Endodermal cell (in vitro differentiated cells): ENCODE measurements around the gene MEIOB. TPM values are rescaled to one million over a fixed set of nuclear protein-coding genes. Genes with fewer than 3 reads are reported as not detected.
A peak's percentile ranks its signal among the peaks of the same experiment; 100 is the strongest.

Source experiments
- DNase-seq: peaks from one replicate; pipeline ENCODE4 v3.0.0-alpha.2; 2017
- H3K27ac ChIP-seq: 2 replicates; pipeline ENCODE4 v1.5.1; 2013; ENCODE audit warnings: mild to moderate bottlenecking, low read depth, low read length, moderate library complexity
- H3K27me3 ChIP-seq: 2 replicates; pipeline ENCODE4 v1.6.1; 2013; ENCODE audit warnings: mild to moderate bottlenecking, low read length, moderate library complexity; ENCODE audit not compliant: insufficient read depth, control insufficient read depth, poor library complexity, severe bottlenecking
- H3K36me3 ChIP-seq: 2 replicates; pipeline ENCODE4 v1.7.0; 2013; ENCODE audit warnings: mild to moderate bottlenecking, low read length, moderate library complexity; ENCODE audit not compliant: control insufficient read depth, insufficient read depth
- H3K4me1 ChIP-seq: one replicate; pipeline ENCODE4 v1.7.0; 2013; ENCODE audit warnings: low read length; ENCODE audit not compliant: control insufficient read depth, insufficient read depth
- H3K4me3 ChIP-seq: 2 replicates; pipeline ENCODE4 v1.5.1; 2013; ENCODE audit warnings: mild to moderate bottlenecking, low read length, moderate library complexity
- H3K9ac ChIP-seq: 2 replicates; pipeline ENCODE4 v1.6.1; 2013; ENCODE audit warnings: mild to moderate bottlenecking, low read length, moderate library complexity; ENCODE audit not compliant: poor library complexity, severe bottlenecking; ENCODE audit errors: extremely low read depth
- H3K9me3 ChIP-seq: 2 replicates; pipeline ENCODE4 v1.6.1; 2013; ENCODE audit warnings: mild to moderate bottlenecking, low read length, moderate library complexity; ENCODE audit not compliant: control insufficient read depth
- H3K27ac Mint-ChIP-seq: 2 replicates; pipeline ENCODE4 v1.8.0; 2020; ENCODE audit warnings: mixed read lengths
- H3K27me3 Mint-ChIP-seq: 2 replicates; pipeline ENCODE4 v1.8.0; 2021; ENCODE audit warnings: mild to moderate bottlenecking, mixed read lengths; ENCODE audit not compliant: insufficient read depth
- H3K36me3 Mint-ChIP-seq: 2 replicates; pipeline ENCODE4 v1.8.0; 2020; ENCODE audit warnings: low read depth, mixed read lengths
- H3K4me1 Mint-ChIP-seq: 2 replicates; pipeline ENCODE4 v1.8.0; 2020; ENCODE audit warnings: mixed read lengths
- H3K4me3 Mint-ChIP-seq: 2 replicates; pipeline ENCODE4 v1.8.0; 2020; ENCODE audit warnings: mild to moderate bottlenecking, moderate library complexity, mixed read lengths
- H3K9me3 Mint-ChIP-seq: 2 replicates; pipeline ENCODE4 v1.8.0; 2020; ENCODE audit warnings: mild to moderate bottlenecking, mixed read lengths
- WGBS, 2 experiments: methylation state at CpG; one replicate each; pipeline versions ENCODE4 v1.1.5 to v1.1.7; 2013; ENCODE audit warnings: missing lambda C conversion rate in 2 of 2, mixed read lengths in 1 of 2; ENCODE audit not compliant: insufficient coverage in 1 of 2, insufficient read length in 1 of 2; 5-methylcytosine and 5-hydroxymethylcytosine counted together
- total RNA-seq, 2 donors: library from RNA; stranded (reverse); fragmentation: NEBNext Ultra II Directional in 1 of 2; extraction: Animal tissue kit (Norgen Biotek cat#: 25700) in 1 of 2; gene quantifications; 2 replicates in 1 of 2; 3 replicates in 1 of 2; pipeline ENCODE4 v1.2.1, GENCODE V29; 2021
- TF ChIP-seq, protein P1 (sequence below): fragments of 200-600 bp; sonication (generic); conservative IDR thresholded peaks from 2 replicates; pipeline ENCODE4 v1.5.0; 2021; ENCODE audit warnings: antibody characterized with exemption, mild to moderate bottlenecking

The MEIOB gene
- total RNA-seq, 2 donors from 2014 or later, result not detected

DNA sequence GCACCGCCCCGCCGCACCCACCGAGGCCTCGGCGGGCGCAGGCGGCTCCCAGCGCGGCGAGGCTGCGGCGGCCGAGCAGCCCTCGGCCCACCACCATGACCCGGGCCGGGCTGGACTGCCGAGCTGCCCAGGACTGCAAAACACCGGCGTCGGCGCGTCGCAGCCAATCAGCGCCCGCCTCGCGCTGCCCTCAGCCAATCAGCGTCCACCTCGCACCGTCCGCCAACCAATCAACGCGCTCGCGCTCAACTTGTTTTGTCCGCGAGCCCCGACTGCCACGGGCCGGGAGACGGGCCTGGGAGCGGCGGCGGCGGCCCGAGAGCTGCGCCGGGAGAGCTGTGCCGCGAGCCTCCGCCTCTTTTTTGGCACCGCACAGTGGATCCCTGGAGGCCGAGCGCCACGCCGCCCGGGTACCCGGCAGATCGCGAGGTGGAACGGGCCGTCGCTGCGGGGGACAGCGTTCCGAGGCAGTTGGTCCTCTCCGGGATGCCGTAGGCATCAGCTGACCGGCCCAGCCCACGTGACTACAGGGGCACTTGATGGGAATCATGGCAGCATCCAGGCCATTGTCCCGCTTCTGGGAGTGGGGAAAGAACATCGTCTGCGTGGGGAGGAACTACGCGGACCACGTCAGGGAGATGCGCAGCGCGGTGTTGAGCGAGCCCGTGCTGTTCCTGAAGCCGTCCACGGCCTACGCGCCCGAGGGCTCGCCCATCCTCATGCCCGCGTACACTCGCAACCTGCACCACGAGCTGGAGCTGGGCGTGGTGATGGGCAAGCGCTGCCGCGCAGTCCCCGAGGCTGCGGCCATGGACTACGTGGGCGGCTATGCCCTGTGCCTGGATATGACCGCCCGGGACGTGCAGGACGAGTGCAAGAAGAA lies 45.0 kb downstream of the MEIOB start, which contains the start of the genes FAHD1 and HAGH:
Gene FAHD1, plus strand, starts transcription at position 516 of the 883 bp plus-strand sequence. Its CDS starts 33 bp downstream, at position 549.
Gene HAGH, minus strand, starts transcription at position 135 of the 883 bp plus-strand sequence. Its CDS starts 38 bp downstream, at position 97.
- Mint-ChIP-seq H3K36me3 (peaks cover 6% of the 10 kb centered on the region), H3K4me1 (peaks cover 18% of the 10 kb centered on the region), H3K9me3 (no peaks in the 10 kb centered on the region), H3K4me3 (peak within 1 kb of the TSS; percentile 90), H3K27me3 (no peaks in the 10 kb centered on the region), H3K27ac (peak within 1 kb of the TSS; percentile 86)
- Histone ChIP-seq H3K27me3 (no peaks in the 10 kb centered on the region), H3K27ac (peak within 1 kb of the TSS; percentile 77), H3K9me3 (no peaks in the 10 kb centered on the region), H3K4me1 (no peaks in the 10 kb centered on the region), H3K9ac (peak within 1 kb of the TSS; percentile 67), H3K36me3 (peaks cover 12% of the 10 kb centered on the region), H3K4me3 (peak within 1 kb of the TSS; percentile 99)
- 0% methylated on average over 57 to 104 of the region's 104 CpGs for WGBS, 2 experiments
- TF ChIP-seq, protein P1, sequence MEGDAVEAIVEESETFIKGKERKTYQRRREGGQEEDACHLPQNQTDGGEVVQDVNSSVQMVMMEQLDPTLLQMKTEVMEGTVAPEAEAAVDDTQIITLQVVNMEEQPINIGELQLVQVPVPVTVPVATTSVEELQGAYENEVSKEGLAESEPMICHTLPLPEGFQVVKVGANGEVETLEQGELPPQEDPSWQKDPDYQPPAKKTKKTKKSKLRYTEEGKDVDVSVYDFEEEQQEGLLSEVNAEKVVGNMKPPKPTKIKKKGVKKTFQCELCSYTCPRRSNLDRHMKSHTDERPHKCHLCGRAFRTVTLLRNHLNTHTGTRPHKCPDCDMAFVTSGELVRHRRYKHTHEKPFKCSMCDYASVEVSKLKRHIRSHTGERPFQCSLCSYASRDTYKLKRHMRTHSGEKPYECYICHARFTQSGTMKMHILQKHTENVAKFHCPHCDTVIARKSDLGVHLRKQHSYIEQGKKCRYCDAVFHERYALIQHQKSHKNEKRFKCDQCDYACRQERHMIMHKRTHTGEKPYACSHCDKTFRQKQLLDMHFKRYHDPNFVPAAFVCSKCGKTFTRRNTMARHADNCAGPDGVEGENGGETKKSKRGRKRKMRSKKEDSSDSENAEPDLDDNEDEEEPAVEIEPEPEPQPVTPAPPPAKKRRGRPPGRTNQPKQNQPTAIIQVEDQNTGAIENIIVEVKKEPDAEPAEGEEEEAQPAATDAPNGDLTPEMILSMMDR, result no peak
- peak; percentile 97 for DNase-seq

GRCh38 chr16:1825864-1826690 lies 45.9 kb downstream of the MEIOB start:
- H3K9me3 Mint-ChIP-seq, result no peaks in the 10 kb centered on the region
- WGBS, 2 experiments, result 4 to 8% methylated on average over 45 to 96 of the region's 96 CpGs
- Histone ChIP-seq H3K27me3 (no peaks in the 10 kb centered on the region), H3K27ac (no peak overlapping the region), H3K9ac (no peak overlapping the region), H3K4me1 (no peaks in the 10 kb centered on the region), H3K36me3 (peaks cover 14% of the 10 kb centered on the region), H3K9me3 (no peaks in the 10 kb centered on the region), H3K4me3 (peak overlapping the region; percentile 78)
- H3K27me3 Mint-ChIP-seq, result no peaks in the 10 kb centered on the region
- peaks cover 18% of the 10 kb centered on the region for H3K4me1 Mint-ChIP-seq
- TF ChIP-seq, protein P1, result peak; percentile 35
- peak; percentile 68 for DNase-seq
- H3K27ac Mint-ChIP-seq, result no peak overlapping the region
- H3K4me3 Mint-ChIP-seq, result peak overlapping the region; percentile 90
- H3K36me3 Mint-ChIP-seq, result peaks cover 6% of the 10 kb centered on the region

- Histone ChIP-seq H3K27me3 (no peaks in the 10 kb centered on the region), H3K4me1 (no peaks in the 10 kb centered on the region), H3K4me3 (peak overlapping the region; percentile 78), H3K9ac (no peak overlapping the region), H3K9me3 (no peaks in the 10 kb centered on the region), H3K27ac (no peak overlapping the region), H3K36me3 (peaks cover 14% of the 10 kb centered on the region)
- 90 to 91% methylated on average over 15 of the region's 15 CpGs for WGBS, 2 experiments
- Mint-ChIP-seq H3K4me3 (peak overlapping the region; percentile 48), H3K36me3 (peaks cover 6% of the 10 kb centered on the region), H3K27ac (no peak overlapping the region), H3K9me3 (no peaks in the 10 kb centered on the region), H3K27me3 (no peaks in the 10 kb centered on the region), H3K4me1 (peaks cover 18% of the 10 kb centered on the region)
- TF ChIP-seq, protein P1, result no peak
- DNase-seq, result no peak
Measured at GRCh38 chr16:1825381-1825863, 46.5 kb downstream of the MEIOB start.
